Mesothelial cell of epicardium (in vitro differentiated cells): ENCODE results near the gene TMBIM4. TPM values are rescaled to one million over a fixed set of nuclear protein-coding genes. Genes with fewer than 3 reads are reported as not detected.

ENCODE experiments used
- DNase-seq, 2 experiments: peaks; one replicate each; pipeline ENCODE4 v3.0.0; 2021; ENCODE audit warnings: low spot score in 2 of 2; ENCODE audit not compliant: unreplicated experiment in 2 of 2
- H3K27ac Mint-ChIP-seq: 2 replicates; pipeline ENCODE4 v1.8.0; 2021; ENCODE audit warnings: mixed read lengths
- H3K27me3 Mint-ChIP-seq: 2 replicates; pipeline ENCODE4 v1.8.0; 2021; ENCODE audit warnings: low read depth, mixed read lengths
- H3K36me3 Mint-ChIP-seq: 2 replicates; pipeline ENCODE4 v1.8.0; 2021; ENCODE audit warnings: mixed read lengths
- H3K4me1 Mint-ChIP-seq: 2 replicates; pipeline ENCODE4 v1.8.0; 2021; ENCODE audit warnings: mixed read lengths
- H3K4me3 Mint-ChIP-seq: 2 replicates; pipeline ENCODE4 v1.8.0; 2021; ENCODE audit warnings: mild to moderate bottlenecking, moderate library complexity, mixed read lengths
- H3K9me3 Mint-ChIP-seq: 2 replicates; pipeline ENCODE4 v1.8.0; 2021; ENCODE audit warnings: mixed read lengths
- total RNA-seq: library from RNA; stranded (reverse); gene quantifications from 3 replicates; pipeline ENCODE4 v1.2.1, GENCODE V29; 2021
- TF ChIP-seq, protein P1 (sequence below): fragments of 200-600 bp; sonication (generic); IDR thresholded peaks from one replicate; pipeline ENCODE4 v1.5.0; 2021; ENCODE audit warnings: antibody characterized with exemption; ENCODE audit not compliant: unreplicated experiment

Gene TMBIM4
- total RNA-seq, 1 donor from 2014 or later, result 31.0 TPM

DNA sequence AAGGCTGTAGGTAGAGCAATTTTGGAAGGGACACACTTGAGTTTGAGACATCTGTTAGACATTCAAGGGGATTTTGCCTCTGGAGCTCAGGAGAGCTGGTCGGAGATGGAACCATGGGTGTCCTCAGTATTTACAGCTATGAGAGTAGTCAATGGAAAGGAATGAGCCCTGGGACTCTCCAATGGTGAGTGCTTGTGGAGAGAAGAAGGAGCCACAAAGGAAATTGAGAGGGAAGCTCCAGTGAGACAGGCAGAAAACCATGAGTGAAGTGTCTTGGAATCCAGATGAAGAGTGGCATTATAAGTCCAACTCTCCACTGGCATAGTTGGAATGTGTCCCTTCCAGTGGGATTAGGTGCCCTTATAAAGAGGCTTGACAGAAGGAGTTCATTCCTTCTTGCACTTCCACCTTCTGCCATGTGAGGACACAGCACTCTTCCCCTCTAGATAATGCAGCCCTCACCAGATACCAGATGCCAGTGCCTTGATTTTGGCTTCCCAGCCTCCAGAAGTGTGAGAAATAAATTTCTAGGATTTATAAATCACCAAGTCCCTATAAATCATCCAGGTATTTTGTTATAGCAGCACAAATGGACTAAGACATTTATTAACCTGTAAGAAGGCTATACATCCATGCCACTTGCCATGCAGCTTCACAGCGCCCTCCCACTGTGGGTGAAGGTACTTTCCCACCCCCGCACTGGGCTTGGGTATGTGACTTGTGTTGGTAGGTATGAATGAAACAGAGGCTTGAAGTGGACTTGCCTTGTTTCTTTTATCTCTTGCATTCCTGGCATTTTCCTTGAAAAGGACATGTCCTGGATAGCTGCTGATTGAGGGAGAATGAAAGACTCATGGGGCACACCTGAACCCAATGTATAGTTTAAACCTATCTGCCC, 66.5 kb downstream of the TMBIM4 start:
- H3K36me3 Mint-ChIP-seq, result no peaks in the 10 kb centered on the region
- no peak for DNase-seq
- H3K27ac Mint-ChIP-seq, result no peak overlapping the region
- no peaks in the 10 kb centered on the region for H3K27me3 Mint-ChIP-seq
- H3K4me1 Mint-ChIP-seq, result peaks cover 13% of the 10 kb centered on the region
- no peak overlapping the region for H3K4me3 Mint-ChIP-seq
- H3K9me3 Mint-ChIP-seq, result peaks cover 27% of the 10 kb centered on the region
- TF ChIP-seq, protein P1, sequence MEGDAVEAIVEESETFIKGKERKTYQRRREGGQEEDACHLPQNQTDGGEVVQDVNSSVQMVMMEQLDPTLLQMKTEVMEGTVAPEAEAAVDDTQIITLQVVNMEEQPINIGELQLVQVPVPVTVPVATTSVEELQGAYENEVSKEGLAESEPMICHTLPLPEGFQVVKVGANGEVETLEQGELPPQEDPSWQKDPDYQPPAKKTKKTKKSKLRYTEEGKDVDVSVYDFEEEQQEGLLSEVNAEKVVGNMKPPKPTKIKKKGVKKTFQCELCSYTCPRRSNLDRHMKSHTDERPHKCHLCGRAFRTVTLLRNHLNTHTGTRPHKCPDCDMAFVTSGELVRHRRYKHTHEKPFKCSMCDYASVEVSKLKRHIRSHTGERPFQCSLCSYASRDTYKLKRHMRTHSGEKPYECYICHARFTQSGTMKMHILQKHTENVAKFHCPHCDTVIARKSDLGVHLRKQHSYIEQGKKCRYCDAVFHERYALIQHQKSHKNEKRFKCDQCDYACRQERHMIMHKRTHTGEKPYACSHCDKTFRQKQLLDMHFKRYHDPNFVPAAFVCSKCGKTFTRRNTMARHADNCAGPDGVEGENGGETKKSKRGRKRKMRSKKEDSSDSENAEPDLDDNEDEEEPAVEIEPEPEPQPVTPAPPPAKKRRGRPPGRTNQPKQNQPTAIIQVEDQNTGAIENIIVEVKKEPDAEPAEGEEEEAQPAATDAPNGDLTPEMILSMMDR, result no peak

- DNase-seq, result no peak
- Mint-ChIP-seq H3K9me3 (no peaks in the 10 kb centered on the region), H3K4me3 (no peak overlapping the region), H3K27me3 (no peaks in the 10 kb centered on the region), H3K36me3 (no peaks in the 10 kb centered on the region), H3K27ac (peak overlapping the region; percentile 18), H3K4me1 (peaks cover 8% of the 10 kb centered on the region)
- TF ChIP-seq, protein P1, result no peak
These were observed 77.1 kb downstream of the TMBIM4 start for GRCh38 chr12:66092559-66093269.

GRCh38 chr12:66090157-66090556, 79.6 kb downstream of the TMBIM4 start:
- TF ChIP-seq, protein P1, result no peak
- H3K4me1 Mint-ChIP-seq, result peaks cover 23% of the 10 kb centered on the region
- H3K27me3 Mint-ChIP-seq, result no peaks in the 10 kb centered on the region
- H3K27ac Mint-ChIP-seq, result no peak overlapping the region
- no peak overlapping the region for H3K4me3 Mint-ChIP-seq
- DNase-seq, result no peak
- no peaks in the 10 kb centered on the region for H3K9me3 Mint-ChIP-seq
- H3K36me3 Mint-ChIP-seq, result no peaks in the 10 kb centered on the region

DNA sequence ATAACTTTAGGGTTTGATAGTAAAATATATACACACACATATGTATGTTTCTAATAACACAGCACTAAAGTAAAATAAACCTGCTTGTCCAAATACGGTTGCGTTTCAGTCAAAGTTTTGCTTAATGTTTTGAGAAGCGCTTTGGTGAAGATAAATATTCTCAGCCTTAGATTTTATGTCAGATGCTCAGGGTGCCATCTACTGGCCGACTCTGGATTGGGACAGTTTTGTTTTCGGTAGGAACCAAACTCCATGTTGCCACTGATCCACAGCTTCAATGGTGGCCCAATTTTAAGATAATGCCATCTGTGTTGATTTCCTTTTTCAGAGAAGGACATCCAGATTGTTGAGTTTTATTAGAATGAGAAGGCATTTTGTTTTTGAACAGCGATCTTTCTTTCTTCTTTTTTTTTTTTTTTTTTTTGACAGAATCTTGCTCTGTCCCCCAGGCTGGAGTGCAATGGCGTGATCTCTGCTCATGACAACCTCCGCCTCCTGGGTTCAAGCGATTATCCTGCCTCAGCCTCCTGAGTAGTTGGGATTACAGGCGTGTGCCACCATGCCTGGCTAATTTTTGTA, 82.3 kb downstream of the TMBIM4 start:
- TF ChIP-seq, protein P1, result peak; percentile 58
- no peaks in the 10 kb centered on the region for H3K36me3 Mint-ChIP-seq
- no peak overlapping the region for H3K4me3 Mint-ChIP-seq
- peak; percentile 35 to 75 for DNase-seq
- peaks cover 17% of the 10 kb centered on the region for H3K4me1 Mint-ChIP-seq
- H3K9me3 Mint-ChIP-seq, result peaks cover 12% of the 10 kb centered on the region
- no peaks in the 10 kb centered on the region for H3K27me3 Mint-ChIP-seq
- H3K27ac Mint-ChIP-seq, result no peak overlapping the region

GRCh38 chr12:66085998-66086397, 83.8 kb downstream of the TMBIM4 start:
- H3K4me3 Mint-ChIP-seq, result no peak overlapping the region
- no peaks in the 10 kb centered on the region for H3K36me3 Mint-ChIP-seq
- H3K27me3 Mint-ChIP-seq, result no peaks in the 10 kb centered on the region
- TF ChIP-seq, protein P1, result no peak
- no peak overlapping the region for H3K27ac Mint-ChIP-seq
- DNase-seq, result no peak
- H3K4me1 Mint-ChIP-seq, result peaks cover 16% of the 10 kb centered on the region
- peaks cover 12% of the 10 kb centered on the region for H3K9me3 Mint-ChIP-seq

Other genes with a start within 250 kb of the TMBIM4 start
- 21.0 to 22.8 TPM (median 22.8 TPM) in 3 replicates for gene LLPH, start 39.2 kb downstream of the TMBIM4 start, total RNA-seq
- 1.5 to 2.2 TPM (median 1.9 TPM) in 3 replicates for gene IRAK3, start 19.2 kb upstream of the TMBIM4 start, total RNA-seq
- gene HELB, start 132.5 kb upstream of the TMBIM4 start, total RNA-seq, result 10.8 to 12.3 TPM (median 11.3 TPM) in 3 replicates